ENCODE results near the gene RMI1. TPM values are rescaled to one million over a fixed set of nuclear protein-coding genes. Genes with fewer than 3 reads are reported as not detected.
A peak's percentile ranks its signal among the peaks of the same experiment; 100 is the strongest.

RMI1 gene
- polyA plus RNA-seq, 1 experiment = 4.0 TPM

DNA sequence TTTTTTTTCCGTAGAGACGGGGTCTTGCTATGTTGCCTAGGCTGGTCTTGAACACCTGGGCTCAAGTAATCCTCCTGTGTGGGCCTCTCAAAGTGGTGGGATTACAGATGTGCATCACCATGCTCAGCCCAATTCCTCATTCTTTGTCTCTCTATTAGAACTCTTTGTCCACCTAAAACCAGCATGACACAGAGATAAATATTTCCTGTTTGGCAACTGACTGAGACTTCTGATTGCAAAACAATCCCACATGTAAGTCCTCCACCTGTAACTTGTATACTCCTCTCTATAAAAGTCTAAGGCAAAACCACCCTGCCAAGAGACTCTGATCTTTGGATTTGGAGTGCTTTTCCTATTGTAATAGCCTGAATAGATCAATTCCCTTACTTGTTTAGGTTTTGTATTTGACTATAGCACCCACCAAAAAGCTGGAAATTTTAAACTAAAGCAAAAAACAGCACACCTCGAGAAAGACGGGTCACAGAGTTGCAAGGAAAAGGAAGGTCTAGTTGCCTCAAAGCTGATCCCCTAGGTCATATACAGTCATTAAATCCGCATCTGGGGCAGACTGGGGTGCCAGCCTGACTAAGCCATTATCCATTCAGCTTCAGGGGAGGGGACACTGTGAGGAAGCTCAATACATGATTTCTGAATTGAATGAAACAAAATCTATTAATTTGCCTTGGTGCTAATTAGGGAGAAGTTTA is 45.9 kb upstream of the RMI1 start:
- DNase-seq (ENCODE audit: low read depth, low spot score) = no peak
- Histone ChIP-seq H3K4me3 (ENCODE audit: low read depth, low read length) (no peak overlapping the region), H3K27me3 (ENCODE audit: control insufficient read depth, insufficient read depth, low read length) (no peaks in the 10 kb centered on the region), H3K27ac (ENCODE audit: low read depth, low read length) (no peak overlapping the region), H3K9me3 (ENCODE audit: control insufficient read depth, insufficient read depth, low read length) (no peaks in the 10 kb centered on the region)
- CTCF ChIA-PET = interaction anchor here (0.8 to 3.7 kb wide), 7 partner anchors 10 to 488 kb away, joined by 3 to 66 read pairs (median 4); partner anchors contain the start of gene KIF27
- POLR2A ChIA-PET = no interaction called here
- TF ChIP-seq, protein P1, sequence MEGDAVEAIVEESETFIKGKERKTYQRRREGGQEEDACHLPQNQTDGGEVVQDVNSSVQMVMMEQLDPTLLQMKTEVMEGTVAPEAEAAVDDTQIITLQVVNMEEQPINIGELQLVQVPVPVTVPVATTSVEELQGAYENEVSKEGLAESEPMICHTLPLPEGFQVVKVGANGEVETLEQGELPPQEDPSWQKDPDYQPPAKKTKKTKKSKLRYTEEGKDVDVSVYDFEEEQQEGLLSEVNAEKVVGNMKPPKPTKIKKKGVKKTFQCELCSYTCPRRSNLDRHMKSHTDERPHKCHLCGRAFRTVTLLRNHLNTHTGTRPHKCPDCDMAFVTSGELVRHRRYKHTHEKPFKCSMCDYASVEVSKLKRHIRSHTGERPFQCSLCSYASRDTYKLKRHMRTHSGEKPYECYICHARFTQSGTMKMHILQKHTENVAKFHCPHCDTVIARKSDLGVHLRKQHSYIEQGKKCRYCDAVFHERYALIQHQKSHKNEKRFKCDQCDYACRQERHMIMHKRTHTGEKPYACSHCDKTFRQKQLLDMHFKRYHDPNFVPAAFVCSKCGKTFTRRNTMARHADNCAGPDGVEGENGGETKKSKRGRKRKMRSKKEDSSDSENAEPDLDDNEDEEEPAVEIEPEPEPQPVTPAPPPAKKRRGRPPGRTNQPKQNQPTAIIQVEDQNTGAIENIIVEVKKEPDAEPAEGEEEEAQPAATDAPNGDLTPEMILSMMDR (IDR thresholded peaks at IDR 0.05; ENCODE audit: low read depth, low read length) = no peak

DNA sequence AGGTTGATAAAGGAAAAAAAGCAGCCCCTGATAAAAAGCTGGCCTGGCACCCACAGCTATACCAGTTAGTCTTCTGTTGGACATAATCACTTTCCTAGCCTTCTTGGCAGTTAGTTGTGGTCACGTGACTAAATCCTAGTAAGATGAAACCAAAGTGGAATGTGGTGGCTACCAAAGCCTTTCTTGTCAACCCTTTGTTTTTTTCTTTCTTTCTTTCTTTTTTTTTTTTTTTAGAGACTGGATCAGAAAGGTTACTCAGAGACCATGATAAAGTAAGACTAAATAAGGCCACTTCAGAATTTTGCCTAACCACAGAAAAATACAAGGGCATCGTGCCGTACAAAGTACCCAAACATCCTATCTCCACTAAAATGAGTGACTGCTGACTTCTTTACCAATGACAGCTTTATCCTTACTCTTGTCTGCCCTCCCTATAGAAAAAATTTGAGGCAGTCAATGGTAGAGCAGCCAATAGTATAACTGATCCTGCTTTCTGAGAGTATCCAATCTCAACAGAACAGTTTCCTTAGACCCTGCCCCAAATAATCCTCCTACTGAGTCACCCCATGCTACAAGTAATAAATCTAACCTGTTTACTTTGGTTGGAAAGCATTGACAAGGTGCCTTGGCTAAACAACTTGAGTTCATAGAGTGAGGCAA is 45.2 kb upstream of the RMI1 start:
- CTCF ChIA-PET = interaction anchor here (0.8 to 3.7 kb wide), 7 partner anchors 11 to 487 kb away, joined by 3 to 66 read pairs (median 4); partner anchors contain the start of gene KIF27
- Histone ChIP-seq H3K9me3 (ENCODE audit: control insufficient read depth, insufficient read depth, low read length) (no peaks in the 10 kb centered on the region), H3K27me3 (ENCODE audit: control insufficient read depth, insufficient read depth, low read length) (no peaks in the 10 kb centered on the region), H3K27ac (ENCODE audit: low read depth, low read length) (no peak overlapping the region), H3K4me3 (ENCODE audit: low read depth, low read length) (no peak overlapping the region)
- DNase-seq (ENCODE audit: low read depth, low spot score) = no peak
- TF ChIP-seq, protein P1 (IDR thresholded peaks at IDR 0.05; ENCODE audit: low read depth, low read length) = no peak
- POLR2A ChIA-PET = no interaction called here

DNA sequence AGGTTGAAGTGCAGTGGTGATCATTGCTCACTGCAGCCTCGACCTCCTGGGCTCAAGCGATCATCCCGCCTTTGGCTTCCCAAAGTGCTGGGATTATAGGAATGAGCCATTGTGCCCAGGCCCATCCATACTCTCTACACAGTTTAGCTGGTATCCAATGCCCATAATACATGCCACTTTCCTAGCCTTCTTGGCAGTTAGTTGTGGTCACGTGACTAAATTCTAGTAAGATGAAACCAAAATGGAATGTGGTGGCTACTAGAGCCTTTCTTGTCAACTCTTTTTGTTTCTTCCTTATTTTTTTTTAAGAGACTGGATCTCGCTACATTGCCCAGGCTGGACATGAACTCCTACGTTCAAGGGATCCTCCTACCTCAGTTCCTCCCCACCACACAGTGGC is 44.1 kb upstream of the RMI1 start:
- H3K9me3 ChIP-seq (ENCODE audit: control insufficient read depth, insufficient read depth, low read length) = no peaks in the 10 kb centered on the region
- ChIA-PET POLR2A (no interaction called here), CTCF (interaction anchor here (0.6 to 3.7 kb wide), 9 partner anchors 14 to 382 kb away, joined by 3 to 66 read pairs (median 5); partner anchors contain the start of gene KIF27)
- TF ChIP-seq, protein P1 (IDR thresholded peaks at IDR 0.05; ENCODE audit: low read depth, low read length) = no peak
- no peak overlapping the region for H3K4me3 ChIP-seq (ENCODE audit: low read depth, low read length)
- H3K27me3 ChIP-seq (ENCODE audit: control insufficient read depth, insufficient read depth, low read length) = no peaks in the 10 kb centered on the region
- H3K27ac ChIP-seq (ENCODE audit: low read depth, low read length) = no peak overlapping the region
- DNase-seq (ENCODE audit: low read depth, low spot score) = no peak

DNA sequence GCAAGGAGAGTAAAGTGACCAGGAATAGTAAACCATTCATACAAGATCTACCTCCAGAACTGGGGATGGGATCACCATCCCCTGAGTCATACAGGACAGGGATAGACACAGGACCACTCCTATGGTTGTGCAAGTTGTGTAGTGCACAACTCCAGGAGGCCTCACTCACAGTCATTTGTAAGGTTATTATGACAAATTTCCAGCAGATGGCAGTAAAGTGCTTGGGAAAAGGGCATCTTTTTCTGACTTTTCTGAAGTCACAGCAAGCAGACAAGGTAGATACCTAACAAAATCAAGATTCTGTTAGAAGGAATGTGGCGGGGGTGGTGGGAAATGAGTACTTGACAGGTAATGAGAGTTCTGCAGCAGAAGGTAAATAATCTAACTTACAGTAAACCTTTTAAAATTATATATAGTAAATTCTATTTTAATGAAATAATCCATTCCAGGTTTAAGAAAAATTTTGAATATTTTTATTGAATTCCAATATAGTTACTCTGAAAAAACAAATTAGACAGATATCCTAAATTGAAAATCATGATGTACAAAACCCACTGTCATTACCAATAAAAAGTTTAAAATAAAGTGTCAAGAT is 42.6 kb upstream of the RMI1 start:
- Histone ChIP-seq H3K27me3 (ENCODE audit: control insufficient read depth, insufficient read depth, low read length) (no peaks in the 10 kb centered on the region), H3K9me3 (ENCODE audit: control insufficient read depth, insufficient read depth, low read length) (no peaks in the 10 kb centered on the region), H3K4me3 (ENCODE audit: low read depth, low read length) (no peak overlapping the region), H3K27ac (ENCODE audit: low read depth, low read length) (no peak overlapping the region)
- CTCF ChIA-PET = interaction anchor here (0.7 to 3.7 kb wide), 9 partner anchors 9 to 391 kb away, joined by 3 to 66 read pairs (median 6); partner anchors contain the start of gene KIF27
- POLR2A ChIA-PET = no interaction called here
- DNase-seq (ENCODE audit: low read depth, low spot score) = no peak
- TF ChIP-seq, protein P1 (IDR thresholded peaks at IDR 0.05; ENCODE audit: low read depth, low read length) = peak; percentile 69
